Measurements from ENCODE around the gene PITHD1.
"Not testable (repeated sequence)": the region's sequence is repeated elsewhere in the genome, so short reads cannot be mapped to it uniquely, and the experiment has no call there.

Gene PITHD1

DNA sequence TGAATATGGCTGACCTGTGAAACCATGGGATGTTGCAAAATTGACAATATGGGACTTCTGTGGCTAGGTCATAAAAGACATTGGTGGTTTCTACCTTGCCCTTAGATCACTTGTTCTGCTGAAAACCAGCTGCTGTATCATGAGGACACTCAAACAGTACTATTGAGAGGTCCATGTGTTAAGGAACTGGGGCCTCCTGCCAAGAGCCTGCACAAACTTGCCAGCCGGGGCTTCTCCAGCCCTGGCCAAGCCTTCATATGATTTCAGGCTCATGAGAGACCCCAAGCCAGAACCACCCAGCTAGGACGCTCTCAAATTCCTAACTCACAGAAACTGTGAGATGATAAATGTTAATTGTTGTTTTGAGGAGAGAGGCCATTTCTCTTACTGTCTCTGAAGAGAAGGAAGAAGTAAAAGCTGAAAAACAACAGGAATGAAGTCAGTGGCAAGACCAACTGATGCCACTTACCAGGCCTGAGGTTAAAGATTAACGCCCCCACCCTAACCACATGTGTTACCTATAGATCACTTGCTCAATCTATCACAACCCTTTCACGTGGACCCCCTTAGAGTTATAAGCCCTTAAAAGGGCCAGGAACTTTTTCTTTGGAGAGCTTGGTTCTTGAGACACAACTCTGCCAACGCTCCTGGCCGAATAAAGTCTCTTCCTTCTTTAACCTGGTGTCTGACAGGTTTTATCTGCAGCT lies 3.9 kb upstream of the PITHD1 start:
- no peak for DNase-seq

- no peak for DNase-seq
These were observed 2.0 kb upstream of the PITHD1 start for GRCh38 chr1:23776217-23776616.

DNA sequence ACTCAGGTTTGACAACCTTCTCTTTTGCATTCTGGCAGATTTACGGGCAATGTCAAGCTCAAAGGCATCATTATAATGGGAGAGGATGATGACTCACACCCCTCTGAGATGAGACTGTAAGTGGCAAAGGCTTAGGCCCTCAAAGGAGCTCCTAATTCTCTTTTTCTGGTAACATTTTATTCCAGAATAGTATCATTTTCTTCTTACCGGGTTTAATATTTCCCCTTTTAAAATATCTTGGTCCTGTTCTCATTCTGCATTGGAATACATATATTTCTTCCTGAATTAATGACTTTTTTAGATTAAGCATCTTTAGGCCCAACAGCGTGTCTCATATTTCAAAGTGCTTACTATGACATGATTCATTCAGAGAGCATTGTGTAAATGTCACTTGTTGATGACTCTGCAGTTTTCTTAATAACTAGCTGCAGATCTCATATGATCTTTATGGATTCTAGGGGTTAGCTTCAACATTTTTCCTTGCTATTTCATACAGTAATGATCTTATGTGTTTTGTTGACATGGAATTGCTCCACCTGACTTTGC lies 1.7 kb downstream of the PITHD1 start:
- DNase-seq, result no peak

DNA sequence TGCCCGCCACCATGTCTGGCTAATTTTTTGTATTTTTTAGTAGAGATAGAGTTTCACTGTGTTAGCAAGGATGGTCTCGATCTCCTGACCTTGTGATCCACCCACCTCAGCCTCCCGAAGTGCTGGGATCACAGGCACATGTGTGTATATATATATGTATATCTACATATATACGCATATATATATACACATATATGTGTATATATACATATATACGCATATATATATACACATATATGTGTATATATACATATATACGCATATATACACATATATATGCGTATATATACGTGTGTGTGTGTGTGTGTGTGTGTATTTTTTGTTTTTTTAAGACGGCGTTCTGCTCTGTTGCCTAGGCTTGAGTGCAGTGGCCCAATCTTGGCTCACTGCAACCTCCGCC lies 4.9 kb downstream of the PITHD1 start:
- not testable (repeated sequence) for DNase-seq

GRCh38 chr1:23784846-23785245 lies 6.6 kb downstream of the PITHD1 start:
- no peak for DNase-seq

GRCh38 chr1:23787701-23788100 lies 9.5 kb downstream of the PITHD1 start:
- no peak for DNase-seq

DNA sequence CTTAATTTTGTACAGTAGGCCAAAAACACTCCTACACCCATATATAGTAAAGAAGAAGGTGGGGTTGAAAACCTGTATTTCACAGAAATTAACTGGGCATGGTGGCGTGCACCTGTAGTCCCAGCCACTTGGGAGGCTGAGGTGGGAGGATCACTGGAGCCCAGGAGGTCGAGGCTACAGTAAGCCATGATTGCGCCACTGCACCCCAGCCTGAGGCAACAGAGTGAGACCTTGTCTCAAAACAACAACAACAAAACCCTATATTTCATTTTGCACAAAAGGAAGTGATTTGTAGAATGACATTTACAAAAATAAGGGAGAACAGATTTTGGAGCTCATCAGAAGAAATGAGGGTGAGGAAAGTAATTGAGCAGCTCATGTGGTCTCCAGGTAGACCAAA lies 10.5 kb downstream of the PITHD1 start:
- no peak for DNase-seq

DNA sequence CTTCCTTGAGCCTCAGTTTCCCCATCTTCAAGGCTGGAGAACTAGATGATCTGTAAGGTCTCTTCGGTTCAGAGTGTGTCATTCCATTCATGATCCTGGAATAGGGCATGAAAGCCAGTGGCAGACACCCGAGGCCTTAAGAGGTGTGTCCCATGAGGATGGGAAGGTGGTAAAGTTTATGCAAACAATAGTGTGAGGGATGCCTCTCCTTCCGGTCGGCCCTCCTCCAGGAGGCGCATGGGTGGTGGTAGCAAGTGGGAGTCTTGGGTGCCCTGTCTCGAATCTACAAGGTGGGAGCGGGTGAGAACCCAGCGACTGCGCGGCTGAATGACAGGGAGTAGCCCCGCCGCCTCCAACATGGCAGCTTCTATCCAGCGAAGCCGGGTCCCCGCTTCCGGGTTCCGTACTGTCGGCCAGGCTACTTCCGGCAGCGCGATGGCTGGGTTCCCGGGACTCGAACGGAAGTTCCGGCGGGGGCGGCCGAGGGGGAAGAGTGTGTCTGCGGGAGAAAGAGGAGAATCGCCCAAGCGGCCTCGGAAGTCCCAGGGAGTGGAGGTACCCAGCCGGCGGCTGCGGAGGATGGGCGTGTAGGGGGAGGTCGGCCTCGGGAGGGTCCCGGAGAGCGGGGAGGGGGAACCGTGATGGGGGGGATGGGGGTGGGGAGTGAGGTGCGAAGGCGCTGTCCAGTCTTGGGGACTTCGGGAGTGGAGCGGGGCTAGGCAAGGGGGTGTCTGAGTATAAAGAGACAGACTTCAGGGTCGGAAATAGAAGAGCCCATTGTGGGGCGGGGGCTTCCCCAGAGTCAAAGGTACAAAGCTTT lies 12.7 kb downstream of the PITHD1 start, which contains the start of gene LYPLA2:
TSS of gene LYPLA2 (plus strand) at position 450 of the 820 bp plus-strand sequence. CDS start 1,538 bp downstream, outside the sequence.
- peak; percentile 88 for DNase-seq

DNA sequence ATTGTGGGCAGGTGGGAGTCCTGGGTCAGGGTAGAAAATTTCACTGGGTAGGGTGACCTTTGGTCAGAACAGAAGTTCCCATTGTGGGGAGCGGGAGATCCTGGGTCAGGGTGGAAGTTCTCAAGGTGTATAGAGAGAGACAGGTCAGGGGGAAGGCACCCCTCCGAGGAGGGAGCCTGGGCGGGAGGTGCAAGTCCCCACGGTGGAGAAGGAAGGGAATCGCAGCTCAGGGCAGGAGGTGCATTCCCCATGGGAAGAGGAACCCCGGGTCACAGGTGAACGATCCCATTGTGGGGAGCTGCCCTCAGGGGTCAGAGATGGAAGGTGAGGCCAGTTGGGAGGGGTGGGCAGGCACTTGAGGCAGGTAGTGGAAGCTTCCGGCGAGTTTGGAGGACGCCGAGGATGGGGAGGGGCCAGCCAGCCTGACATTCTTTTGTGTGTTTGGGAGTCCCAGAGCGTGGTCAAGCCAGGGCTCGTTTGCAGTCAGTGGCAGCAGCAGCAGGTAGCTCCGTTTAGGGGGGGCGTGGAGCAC lies 13.4 kb downstream of the PITHD1 start:
- DNase-seq, result peak; percentile 32

- no peak for DNase-seq
These were observed 14.1 kb downstream of the PITHD1 start for GRCh38 chr1:23792151-23792945.

GRCh38 chr1:23793018-23793781 lies 15.0 kb downstream of the PITHD1 start:
- DNase-seq, result peak; percentile 53

DNA sequence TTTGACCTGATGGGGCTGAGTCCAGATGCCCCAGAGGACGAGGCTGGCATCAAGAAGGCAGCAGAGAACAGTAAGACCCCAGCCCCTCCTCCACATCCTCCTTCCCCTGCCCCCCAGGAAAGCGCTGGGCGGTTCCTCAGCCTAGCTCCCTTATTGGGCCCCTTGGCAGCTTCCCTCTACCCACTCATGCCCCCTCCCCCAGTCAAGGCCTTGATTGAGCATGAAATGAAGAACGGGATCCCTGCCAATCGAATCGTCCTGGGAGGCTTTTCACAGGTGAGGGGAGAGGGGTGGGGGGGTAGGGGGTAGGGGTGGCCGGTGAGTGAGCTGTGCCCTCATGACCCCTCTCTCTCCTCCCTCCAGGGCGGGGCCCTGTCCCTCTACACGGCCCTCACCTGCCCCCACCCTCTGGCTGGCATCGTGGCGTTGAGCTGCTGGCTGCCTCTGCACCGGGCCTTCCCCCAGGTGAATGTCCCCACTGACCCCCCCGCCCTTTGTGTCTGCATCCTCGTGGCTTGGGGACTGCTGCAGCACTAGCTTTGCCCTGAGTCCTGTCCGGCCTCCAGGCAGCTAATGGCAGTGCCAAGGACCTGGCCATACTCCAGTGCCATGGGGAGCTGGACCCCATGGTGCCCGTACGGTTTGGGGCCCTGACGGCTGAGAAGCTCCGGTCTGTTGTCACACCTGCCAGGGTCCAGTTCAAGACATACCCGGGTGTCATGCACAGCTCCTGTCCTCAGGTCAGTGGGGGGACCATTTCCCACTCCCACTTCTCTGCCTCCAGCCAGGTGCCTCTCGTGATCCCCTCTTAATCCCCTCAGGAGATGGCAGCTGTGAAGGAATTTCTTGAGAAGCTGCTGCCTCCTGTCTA lies 15.9 kb downstream of the PITHD1 start:
- no peak for DNase-seq

- not testable (repeated sequence) for DNase-seq
These were observed 16.5 kb downstream of the PITHD1 start for GRCh38 chr1:23794732-23795182.

DNA sequence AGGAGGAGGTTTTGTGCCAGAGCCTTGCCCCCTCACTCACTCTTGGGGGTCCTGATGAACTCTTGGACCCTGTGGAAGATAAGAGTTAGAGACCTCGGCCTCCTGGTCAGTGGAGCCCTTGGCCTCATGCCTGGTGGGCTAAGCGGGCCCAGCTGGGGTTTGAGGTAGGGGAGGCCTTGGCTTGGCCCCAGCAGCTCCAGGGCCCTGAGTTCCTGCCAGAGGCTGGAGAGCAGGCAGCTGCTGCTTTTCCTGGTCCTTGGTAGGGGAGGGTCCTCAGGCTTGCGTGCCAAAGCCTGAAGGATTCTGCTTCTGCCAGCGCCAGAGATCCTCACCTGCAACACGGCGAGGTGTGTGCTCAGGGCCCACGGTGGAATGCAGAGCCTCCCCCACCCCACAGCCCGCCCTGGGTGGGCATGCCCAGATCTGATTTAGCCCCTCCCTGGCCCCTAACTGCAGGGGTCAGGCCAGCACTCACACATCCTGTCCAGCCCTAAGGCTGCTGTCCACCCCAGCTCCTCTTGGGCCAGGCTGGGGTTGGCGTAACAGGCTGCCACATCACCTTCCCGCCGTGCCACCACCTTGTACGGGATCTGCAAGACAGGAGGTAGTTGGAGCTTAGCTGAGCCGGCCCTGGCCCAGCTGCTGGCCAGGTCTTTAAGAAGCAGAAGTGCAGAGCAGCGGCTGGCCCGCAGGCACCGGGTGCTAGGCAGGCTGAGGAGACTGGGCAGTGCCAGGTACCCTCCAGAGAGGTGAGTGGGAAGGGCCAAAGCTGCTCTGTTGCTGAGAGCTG lies 17.7 kb downstream of the PITHD1 start:
- DNase-seq, result no peak

DNA sequence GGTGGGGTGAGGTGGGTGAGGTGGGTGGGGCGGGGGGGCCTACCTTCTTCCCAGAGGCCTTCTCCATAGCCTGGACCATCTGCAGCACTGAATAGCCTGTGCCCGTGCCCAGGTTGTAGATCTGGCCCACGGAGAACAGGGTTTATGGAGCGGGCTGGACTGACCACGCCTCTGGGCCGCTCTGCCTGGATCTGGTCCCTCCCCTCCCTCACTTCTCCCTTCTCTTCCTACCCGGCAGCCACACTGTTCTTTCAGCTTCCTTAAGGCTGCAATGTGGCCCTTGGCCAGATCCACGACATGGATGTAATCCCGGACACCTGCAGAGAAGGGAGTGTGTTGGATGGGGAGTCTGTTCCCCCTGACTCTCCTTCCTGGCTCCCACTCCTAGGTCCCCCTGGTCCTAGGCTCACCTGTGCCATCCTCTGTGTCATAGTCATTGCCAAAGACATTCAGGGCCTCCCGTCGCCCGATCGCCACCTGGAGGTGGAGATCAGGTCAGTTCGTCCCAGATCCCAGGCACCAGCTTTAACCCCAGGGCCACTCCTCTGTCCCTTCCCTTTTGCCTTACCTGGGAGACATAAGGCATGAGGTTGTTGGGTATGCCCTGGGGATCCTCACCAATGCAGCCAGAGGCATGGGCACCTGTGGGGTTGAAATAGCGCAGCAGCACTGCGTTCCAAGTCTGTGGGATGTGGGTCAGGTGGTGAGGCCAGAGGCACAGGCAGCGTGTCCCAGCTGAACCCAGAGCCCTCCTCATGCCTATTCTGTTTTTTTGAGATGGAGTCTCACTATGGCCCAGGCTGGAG lies 18.5 kb downstream of the PITHD1 start:
- DNase-seq, result no peak

GRCh38 chr1:23797478-23798448 lies 19.5 kb downstream of the PITHD1 start:
- DNase-seq, result no peak

- DNase-seq, result no peak
These were observed 20.5 kb downstream of the PITHD1 start for GRCh38 chr1:23798662-23799142.

DNA sequence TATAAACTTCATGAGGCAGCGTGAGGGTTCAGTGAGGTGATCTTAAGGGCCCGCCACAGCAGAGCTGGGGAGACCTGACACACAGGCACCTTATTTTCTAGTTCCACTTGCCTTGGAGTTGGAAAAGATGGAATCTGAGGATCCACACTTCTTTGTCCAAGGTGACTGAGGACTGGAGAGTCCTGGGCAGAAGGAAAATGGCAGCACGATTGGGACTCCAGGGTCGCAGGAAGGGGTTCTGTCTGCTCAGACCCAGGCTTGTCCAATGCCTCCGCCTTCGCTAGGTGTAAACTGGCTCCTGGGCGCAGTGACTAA lies 21.0 kb downstream of the PITHD1 start:
- DNase-seq, result no peak

Data from CD4-positive, alpha-beta T cell treated with Interleukin-10 for 1 hour (primary cell).